DND-41 (cell line): ENCODE results near the gene HPGDS.

Source experiments
- EZH2 ChIP-seq: IDR thresholded peaks from 3 replicates; pipeline ENCODE4 v1.6.1; 2012; ENCODE audit warnings: borderline replicate concordance, low read depth, mild to moderate bottlenecking, moderate library complexity, low read length, inconsistent platforms; ENCODE audit not compliant: severe bottlenecking
- TF ChIP-seq, protein P1 (sequence below): IDR thresholded peaks from 2 replicates; pipeline ENCODE4 v1.5.1; 2012; ENCODE audit warnings: borderline replicate concordance, low read length, moderate library complexity, mild to moderate bottlenecking; ENCODE audit not compliant: poor library complexity, severe bottlenecking; ENCODE audit errors: extremely low read depth

- TF ChIP-seq, protein P1, sequence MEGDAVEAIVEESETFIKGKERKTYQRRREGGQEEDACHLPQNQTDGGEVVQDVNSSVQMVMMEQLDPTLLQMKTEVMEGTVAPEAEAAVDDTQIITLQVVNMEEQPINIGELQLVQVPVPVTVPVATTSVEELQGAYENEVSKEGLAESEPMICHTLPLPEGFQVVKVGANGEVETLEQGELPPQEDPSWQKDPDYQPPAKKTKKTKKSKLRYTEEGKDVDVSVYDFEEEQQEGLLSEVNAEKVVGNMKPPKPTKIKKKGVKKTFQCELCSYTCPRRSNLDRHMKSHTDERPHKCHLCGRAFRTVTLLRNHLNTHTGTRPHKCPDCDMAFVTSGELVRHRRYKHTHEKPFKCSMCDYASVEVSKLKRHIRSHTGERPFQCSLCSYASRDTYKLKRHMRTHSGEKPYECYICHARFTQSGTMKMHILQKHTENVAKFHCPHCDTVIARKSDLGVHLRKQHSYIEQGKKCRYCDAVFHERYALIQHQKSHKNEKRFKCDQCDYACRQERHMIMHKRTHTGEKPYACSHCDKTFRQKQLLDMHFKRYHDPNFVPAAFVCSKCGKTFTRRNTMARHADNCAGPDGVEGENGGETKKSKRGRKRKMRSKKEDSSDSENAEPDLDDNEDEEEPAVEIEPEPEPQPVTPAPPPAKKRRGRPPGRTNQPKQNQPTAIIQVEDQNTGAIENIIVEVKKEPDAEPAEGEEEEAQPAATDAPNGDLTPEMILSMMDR = no peak
- TF ChIP-seq EZH2 = no peak
These were observed 16.8 kb downstream of the HPGDS start for GRCh38 chr4:94325835-94326234.
